Activated gamma-delta T cell treated with anti-CD3 and anti-CD28 coated beads, Interleukin-2, amount 50 U/mL, for 16 hours (primary cell): Measurements from ENCODE around the gene C15orf62.
A peak's percentile ranks its signal among the peaks of the same experiment; 100 is the strongest.

ENCODE experiments used
- DNase-seq: peaks from one replicate; pipeline ENCODE4 v3.0.0-alpha.2; 2020; ENCODE audit warnings: low read depth

Gene C15orf62

DNA sequence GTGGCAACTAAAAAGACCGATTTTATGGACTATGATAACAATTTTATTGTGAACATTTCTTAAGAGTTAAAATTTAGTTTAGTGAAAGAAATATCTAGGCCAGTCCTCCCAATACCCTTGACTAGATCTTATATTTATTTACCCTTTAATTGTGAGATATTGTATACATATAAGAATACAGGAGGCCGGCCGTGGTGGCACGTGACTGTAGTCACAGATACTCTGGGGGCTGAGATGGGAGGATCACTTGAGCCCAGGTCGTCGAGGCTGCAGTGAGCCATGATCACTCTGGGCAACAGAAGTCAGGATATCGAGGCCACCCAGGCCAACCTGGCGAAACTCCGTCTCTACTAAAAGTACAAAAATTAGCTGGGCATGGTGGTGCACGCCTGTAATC, 14.0 kb upstream of the C15orf62 start:
- DNase-seq: no peak

DNA sequence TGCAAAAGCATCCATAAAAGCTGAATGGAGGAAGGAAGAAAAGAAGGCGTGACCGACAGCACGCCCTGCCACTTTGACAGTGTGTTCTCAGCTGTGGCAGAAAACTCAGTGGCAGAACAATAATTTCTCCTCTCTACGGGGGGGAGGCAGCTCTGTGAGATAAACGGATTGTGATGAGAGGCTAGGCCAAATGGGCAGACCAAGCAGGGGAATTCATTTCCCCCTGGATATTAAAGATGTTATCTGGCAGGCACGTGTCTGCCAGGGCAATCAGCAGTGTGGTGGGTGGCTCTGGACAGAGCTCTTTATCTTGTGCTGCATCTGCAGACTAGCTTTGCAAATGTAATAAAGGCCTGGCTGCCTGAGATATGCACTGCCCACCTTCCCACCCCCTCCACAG, 12.8 kb upstream of the C15orf62 start:
- no peak for DNase-seq

DNA sequence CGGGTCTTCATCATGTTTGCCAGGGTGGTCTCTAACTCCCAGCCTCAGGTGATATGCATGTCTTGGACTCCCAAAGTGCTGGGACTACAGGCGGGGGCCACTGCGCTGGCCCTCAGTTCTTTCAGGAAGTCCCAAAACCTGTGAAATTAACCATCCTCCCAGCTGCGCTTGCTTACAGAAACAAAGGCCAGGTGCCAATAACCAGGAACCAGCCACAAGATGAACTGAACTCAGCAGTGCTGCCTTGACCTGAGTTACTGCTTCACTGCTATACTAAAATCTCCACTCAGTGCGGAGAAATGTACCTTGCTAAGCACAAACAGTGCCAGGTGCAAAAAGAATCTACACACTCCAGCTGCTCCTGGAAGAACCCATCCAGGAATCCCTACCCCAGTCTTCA, 9.8 kb upstream of the C15orf62 start:
- no peak for DNase-seq

DNA sequence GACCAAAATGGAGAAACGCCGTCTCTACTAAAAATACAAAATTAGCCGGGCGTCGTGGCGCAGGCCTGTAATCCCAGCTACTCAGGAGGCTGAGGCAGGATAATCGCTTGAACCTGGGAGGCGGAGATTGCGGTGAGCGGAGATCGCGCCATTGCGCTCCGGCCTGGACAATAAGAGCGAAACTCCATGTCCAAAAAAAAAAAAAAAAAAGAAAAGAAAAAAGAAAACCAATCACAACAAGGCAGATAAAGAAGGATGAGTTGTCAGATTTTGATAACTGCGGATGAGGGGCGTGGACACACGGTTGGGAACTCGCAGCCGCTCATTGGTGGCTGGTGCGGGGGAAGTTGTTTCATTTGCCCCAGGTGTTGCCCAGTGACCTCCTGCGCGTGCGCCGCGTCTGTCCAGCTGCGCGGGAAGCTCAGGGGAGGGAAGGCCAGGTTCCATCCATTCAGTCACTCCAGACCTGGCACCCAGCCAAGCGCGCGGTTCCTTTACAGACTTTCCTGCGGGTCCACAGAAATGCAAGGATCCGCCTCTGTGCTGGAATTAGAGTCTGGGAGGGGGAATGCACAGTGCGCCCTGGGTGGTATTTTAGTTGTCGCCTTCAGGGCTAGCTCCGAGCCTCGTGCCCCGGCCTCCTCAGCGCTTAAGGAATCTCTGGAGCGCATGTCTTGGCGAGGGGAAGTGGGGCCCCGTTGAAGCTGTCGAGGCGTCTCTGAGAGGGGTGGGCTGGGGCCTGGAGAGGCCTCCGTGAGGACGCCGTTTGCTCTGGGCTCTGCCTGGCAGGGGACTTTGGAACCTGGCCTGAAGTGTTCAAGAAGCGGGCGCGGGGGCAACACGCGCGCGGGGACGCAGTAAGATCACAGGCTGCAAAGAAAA, 6.6 kb upstream of the C15orf62 start:
- DNase-seq: no peak

DNA sequence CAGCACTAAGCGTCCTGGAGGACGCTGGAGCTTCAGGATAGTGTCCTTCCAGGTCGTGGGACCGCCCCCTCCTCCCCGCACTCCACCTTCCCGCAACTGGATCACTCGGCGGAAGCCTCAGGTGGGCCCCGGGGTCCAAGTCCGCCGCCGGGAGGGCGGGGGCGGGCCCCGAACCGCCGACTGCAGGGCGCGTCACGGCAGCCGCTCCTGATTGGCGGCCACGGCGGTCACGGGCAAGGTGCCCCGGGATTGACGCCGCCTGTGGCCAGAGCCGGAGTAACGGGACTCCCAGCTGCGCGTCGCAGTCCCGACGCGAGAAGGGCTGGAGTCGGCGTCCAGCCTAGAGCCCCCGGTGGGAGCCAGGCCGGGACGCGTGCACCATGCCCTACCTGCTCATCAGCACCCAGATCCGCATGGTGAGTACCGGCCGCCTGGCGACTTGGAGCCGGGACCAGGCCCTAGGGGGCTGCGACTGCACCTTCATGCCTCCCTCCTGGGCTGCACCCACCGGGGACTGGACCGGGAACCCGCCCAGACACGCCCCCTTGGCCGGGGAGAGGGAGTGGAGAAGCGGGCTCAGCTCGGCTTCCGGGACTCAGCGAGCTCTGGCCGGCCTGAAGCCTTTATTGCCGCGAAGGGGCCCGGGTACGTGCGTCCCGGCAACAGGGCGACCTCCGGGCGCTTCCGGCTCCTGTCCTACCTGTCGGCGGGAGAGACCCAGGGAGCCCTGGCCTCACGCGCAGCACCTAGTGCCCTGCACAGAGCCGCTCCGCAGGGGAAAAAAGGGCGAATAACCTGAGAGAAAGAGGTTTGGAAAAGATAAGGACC, 5.8 kb upstream of the C15orf62 start, which contains the start of gene GCHFR:
Gene GCHFR, plus strand, starts transcription at position 268 of the 828 bp plus-strand sequence. Its CDS starts 113 bp downstream, at position 381.
- peak; percentile 34 for DNase-seq

DNA sequence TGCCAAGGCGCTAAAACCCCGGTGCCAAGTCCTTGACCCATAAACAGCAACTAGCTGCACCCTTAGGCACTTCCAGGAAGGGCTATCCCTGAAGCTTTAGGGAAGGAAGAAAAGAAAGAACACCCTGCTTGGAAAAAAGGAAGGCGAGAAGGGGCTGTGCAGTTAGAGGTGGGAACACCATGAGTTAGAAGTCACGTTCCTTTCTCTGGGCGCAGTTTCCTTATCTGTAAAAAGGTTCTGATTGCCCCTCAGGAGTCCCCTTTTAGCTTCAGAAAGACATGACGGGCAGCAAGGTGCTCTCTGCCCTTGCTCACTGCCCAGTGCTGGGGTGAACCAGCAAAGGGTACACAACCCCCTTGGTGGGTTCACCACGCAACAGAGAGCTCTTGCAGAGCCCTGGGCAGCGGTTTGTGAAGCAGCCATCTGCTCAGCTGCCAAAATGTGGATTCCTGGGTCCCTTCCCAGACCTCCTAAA, 5.1 kb upstream of the C15orf62 start:
- no peak for DNase-seq

DNA sequence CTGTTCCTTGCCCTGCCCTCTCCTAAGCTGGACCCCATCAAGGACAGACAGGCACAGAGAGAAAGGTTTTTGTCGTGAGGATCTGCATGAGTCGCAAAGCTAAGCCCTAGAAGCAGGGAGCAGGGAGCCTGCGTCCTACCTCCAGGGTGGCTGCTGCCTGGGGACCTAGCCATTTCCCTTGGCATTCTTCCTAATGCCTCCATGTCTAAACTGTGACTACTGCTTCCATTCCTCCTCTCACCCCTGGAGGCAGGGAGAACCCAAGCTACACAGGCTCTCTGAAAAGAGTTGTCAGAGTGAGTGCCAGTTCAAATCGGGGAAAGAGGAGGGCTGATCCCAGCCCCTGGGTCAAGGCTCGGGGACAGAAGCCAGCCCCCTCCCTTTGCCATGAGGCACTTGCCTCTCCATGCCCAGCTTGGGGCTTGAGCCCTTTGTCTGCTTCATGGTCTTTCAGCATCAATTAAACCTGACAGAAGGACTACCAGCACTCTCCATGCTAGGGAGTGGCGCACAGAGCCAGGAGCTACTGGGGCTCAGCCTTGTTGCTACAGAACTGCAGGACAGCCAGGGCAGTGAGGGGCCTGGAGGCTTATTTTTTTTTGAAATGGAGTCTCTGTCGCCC, 3.5 kb upstream of the C15orf62 start:
- DNase-seq: no peak

DNA sequence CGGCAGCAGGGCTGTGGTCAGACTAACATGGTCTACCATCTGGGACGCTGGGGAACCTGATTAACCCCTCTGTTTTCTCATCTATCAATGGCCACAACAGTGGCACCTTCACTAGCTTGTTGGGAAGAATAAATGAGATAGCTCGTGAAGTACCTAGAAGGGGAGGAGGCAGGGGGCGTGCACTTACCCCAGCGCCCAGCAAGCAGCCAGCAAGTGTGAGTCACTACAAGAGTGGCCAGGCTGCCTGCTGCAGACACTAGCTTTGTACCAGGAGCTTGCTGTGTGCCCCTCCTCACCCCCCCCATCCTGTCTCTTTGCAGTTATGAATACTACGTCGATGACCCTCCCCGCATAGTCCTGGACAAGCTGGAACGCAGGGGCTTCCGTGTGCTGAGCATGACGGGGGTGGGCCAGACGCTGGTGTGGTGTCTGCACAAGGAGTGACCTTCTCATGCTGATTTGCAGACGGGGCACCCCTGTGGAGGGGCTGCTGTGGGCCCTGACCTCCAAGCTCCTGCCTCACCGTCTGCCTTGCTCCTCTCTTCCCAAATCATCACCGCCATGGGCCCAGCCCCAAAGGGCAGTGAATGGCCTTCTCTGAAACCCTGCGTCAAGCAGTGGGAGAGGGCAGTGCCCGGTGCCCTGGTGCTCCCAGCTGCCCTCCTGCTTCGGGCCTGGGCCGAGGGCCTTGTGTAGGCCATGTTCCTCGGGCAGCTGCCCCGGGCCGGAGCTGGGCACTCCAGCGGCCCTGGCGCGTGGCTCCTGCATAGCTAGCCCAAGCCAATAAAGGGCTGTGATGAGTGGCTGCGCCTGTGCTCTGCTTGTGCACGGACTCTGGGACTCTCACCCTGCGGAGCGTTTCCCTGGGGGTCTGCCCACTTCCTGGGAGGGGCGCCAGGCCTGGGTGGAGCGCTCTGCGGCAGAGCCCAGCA, 2.6 kb upstream of the C15orf62 start:
- DNase-seq: no peak

DNA sequence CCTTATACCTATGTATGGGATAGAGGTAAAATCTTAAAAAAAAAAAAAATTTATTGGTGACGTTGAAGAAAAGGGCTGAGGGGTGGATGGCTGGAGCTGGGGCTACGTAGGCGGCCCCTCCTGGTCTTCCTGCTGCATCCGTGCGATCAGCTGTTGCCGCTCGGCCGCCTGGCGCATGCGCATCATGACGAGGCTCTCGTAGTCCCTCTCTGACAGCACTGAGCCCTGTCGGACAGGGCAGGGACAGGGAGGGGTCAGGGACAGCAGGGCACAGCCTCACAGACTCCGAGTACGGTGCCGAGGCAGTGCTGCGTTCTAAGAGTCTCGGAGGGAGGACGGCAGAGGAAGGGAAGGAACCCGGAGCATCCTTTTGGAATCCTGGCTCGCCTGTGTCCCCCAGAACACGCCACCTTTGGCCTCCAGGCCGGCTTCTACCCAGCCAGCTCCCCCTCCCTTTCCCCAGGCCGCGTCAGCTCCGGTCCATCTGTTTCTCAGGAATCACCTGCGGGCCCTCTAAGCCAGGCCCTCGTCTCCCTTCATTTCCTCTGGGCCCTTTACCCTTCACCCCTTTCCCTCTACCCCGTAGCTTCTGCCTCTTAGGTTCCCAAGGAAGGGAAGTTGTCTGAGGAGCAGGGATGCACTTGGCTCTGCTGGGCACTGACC, 1.8 kb upstream of the C15orf62 start:
- no peak for DNase-seq

DNA sequence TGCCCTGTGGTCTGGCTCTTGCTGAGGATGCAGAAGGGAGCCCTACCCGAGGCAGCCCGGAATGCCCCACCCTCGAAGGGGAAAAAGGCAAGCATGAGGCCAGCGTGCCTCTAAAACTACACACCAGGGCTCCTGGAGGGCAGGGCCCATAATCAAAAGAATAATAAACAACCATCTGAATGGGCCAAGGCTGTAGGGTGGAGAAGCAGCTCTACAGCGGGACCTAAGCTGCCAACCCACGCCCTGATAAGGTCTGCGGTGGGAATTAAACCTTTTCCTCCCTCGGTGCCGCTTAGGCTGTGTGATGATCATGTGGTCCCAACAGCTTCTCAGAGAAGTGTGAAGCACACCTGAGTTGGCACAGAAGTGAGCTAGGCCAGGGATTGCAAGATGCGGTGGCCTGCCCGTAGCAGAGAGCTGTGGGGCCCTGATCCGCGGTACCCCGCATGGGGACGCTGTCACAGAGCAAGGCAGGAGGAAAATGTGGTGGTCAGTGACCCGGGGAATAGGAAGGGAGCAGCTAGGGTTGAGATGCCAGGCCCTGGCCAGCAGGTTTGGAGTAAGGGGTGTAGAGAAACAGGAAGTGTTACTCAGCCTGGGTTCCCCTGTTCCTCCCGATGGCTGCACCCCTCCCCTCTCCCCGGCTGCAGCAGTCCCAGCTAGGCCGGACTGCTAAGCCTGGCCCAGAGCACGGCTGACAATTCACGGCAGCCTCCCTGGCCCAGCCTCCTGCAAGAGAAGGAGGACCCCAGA, 1.1 kb upstream of the C15orf62 start:
- no peak for DNase-seq

DNA sequence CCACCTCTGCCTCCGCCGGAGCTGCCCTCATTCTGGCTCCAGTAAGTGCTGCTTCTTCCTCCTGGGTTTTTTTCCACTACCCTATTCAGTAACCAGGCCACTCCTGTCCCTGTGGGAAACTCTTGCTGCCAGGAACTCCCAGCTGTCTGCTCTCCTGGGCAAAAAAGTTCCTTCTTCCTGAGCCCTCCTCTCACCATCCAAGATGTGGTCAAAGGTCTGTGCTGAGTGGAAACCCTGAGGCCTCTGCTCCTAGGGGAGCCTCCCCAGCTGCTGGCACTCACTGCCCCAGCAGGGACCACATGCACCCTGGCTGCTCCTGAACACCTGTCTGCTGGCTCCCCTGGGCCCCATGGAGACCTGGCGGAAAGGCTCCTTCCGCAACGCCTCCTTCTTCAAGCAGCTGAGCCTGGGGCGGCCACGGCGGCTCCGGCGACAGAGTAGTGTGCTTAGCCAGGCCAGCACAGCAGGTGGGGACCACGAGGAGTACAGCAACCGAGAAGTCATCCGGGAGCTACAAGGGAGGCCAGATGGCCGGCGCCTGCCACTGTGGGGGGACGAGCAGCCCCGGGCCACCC, 454 bp downstream of the C15orf62 start:
- no peak for DNase-seq

DNA sequence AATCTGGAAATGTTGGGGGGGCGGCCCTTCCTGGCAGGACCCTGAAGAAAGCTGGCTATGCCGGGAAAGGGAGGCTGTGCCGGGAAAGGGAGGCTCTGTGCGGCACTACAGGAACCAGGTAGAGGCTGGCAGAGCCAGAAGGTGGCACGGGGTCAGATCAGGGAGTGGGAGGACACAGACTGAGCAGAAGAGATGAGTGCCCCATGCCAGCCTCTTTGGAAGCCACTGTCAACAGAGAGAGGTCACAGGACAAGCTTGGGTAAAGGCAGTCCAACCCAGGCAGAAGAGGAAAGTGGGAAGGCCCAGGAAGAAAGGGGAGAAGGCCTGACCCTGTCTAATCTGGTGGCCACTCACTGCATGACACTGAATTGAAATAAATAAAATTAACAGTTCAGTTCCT, 1.5 kb downstream of the C15orf62 start:
- no peak for DNase-seq

DNA sequence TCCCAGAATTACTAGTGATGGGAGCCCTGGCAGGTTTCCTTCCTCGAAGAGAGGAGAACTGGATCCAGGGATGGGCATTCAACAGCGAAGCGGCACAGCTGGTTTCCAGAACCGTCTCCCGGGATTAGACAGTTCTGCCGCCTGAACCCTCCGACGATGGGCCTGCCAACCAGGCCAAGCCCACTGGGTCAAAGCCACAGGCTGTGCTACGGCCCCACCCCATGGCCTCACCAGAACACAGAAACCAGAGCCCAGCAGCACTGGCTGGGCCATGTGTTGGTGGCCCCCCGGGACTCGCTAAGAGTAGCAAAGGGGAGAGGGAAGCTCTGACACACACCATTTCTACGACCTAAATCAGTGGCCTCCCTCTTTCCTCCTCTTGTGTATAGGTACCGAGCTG, 2.2 kb downstream of the C15orf62 start:
- DNase-seq: no peak

DNA sequence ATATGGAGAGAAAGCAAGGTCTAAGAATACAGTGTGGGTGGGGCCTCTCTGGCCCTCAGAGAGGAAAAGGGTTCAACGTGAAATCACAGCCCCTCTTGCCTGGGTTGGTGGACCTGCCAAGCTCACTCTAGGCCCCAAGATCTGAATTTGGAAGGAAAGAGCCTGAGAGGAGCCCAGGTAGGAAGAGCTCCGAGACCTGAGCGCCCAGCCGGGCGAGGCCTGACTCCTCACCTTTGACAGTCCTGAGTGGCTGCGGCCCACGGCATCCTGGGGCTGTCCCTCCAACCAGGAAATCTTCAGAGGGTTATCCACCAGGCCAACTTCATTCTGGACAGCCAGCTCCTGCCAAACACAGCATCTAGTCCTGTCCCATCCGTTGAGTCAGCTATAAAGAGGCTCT, 3.7 kb downstream of the C15orf62 start:
- no peak for DNase-seq

DNA sequence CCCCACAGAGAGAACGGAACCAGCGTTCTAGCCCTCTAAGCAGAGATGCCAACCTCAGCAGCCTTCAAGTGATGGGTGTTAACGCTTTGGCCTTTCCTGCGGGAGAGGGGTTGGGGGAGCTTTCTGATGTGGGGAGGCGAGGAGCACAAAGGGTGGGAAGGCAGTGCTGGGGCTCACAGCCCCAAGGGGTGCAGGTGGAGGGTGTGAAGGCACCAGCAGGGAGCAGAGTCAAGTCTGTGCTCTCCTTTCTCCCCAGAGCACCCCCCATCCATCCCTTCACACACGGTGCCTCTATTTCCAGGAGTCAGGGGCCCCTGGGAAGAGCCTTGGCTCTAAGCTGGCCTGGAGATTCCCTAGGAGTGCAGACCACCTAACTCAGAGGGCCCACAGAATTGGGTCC, 4.1 kb downstream of the C15orf62 start:
- DNase-seq: no peak

DNA sequence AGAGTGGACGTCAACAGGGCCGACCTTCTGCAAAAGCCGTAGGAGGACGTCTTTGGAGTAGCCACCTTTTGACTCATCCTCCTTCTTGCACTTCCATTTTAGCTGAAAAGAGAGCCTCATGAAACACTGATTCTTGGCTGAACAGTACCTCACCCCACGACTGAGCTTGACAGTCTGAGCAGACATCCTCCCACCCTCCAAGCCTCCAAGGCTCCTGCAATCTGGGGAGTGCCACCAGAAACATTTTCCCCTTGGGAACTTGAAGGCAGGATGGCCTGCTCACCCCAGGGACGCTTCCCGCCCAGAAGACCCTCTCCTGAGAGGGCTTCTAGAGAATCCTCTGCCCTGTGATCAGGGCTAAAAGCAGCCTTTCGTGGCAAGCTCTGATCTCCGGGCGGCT, 5.2 kb downstream of the C15orf62 start:
- DNase-seq: no peak

DNA sequence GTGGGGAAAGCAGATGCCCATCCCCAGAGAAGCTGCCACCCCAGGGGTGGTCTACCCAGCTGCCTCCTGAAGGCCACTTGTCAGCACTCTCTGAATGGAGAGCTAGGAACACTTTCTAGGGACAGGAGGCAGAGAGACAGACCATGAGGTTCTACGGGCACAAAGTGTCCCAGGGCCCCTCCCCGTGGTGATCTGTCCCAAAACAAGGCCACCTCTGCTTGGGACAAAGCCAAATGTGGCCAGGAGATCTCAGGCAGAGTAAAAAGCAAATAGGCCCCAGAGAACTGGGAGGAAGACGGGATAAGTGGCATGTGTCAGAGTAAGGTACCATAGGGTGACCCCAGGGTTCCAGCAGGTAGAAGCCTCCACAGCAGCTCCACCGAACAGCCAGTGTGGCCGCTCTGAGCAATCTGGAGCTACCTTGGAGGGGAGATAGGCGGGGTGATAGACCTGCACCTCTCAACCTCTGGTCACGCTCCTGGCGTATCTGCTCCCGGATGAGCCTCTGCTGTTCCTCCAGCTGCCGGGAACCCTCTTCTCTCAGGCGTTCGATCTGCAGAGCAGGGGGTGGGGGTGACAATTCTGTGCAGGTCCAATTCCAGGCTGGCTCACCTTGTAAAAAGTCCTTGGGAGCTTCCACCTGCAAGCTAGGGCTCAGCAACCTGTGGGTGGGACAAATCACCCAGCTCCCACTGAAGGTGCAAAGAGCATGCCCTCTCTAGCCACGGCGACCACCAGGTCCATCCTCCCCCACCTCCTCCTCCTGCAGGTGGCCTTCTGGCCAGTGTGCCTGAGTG, 6.2 kb downstream of the C15orf62 start:
- no peak for DNase-seq

DNA sequence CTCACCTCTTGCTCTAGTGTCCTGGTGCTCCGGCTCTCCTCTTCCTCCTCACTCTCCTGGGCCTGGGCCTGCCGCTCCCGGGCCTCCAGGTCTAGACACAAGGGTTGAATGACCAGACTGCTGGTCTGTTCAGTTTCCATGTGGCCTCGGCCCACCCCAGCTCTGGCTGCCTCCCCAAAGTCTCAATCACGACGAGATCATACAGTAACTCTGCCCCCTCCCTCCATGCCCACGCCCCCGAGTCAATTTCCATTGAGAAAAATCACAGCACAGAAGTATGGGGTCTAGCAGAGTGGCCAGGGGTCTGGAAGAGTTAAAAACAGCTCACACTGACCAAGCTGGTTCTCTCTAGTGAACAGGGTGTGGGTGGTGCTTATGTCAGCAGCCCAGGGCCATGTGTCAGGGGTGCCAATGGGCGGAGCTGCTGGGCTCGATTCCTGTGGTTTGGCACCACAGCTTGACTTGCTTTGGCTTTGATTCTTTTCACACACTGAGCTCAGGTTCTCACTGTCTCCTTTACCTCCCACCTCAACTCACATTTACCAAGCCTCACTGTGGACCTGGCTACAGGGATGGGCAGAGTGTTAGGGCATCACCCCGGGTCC, 6.9 kb downstream of the C15orf62 start:
- DNase-seq: peak; percentile 51
